GM12892 (cell line): ENCODE results near the gene NF1. TPM values are rescaled to one million over a fixed set of nuclear protein-coding genes. Genes with fewer than 3 reads are reported as not detected.
"Not testable (repeated sequence)": the region's sequence is repeated elsewhere in the genome, so short reads cannot be mapped to it uniquely, and the experiment has no call there.

Experiments
- DNase-seq: peaks from one replicate; pipeline ENCODE4 v3.0.0; 2011; ENCODE audit not compliant: insufficient read length
- FAIRE-seq: peaks from 2 replicates; lab custom pipeline; 2011; peaks lifted over from hg19 to GRCh38; lab: Jason Lieb, UNC
- POLR2A ChIP-seq: IDR thresholded peaks from 2 replicates; pipeline ENCODE4 v1.6.1; 2011; ENCODE audit warnings: low read depth, low read length, control low read depth
- POLR2AphosphoS5 ChIP-seq: IDR thresholded peaks from 2 replicates; pipeline ENCODE4 v1.6.1; 2011; ENCODE audit warnings: low read depth, low read length, control low read depth
- TAF1 ChIP-seq: IDR thresholded peaks from 2 replicates; pipeline ENCODE4 v1.6.1; 2011; ENCODE audit warnings: low read depth, mild to moderate bottlenecking, control low read depth, low read length, borderline replicate concordance
- polyA plus RNA-seq: library from polyadenylated mRNA; unstranded; fragments of >200 nt; gene quantifications from one replicate; pipeline ENCODE4 v1.2.1, GENCODE V29; 2012; ENCODE audit warnings: missing spikeins, inconsistent platforms; ENCODE audit not compliant: missing spikeins

The NF1 gene
- polyA plus RNA-seq: 15.8 TPM

GRCh38 chr17:31094600-31095235 lies at the start of gene NF1:
NF1 (plus strand) TSS chr17:31094977; CDS start chr17:31095310, 333 bp downstream.
- FAIRE-seq (peak; percentile 97), DNase-seq (peak; percentile 97)
- TF ChIP-seq POLR2AphosphoS5: peak; percentile 41; the same call in 1 of the 2 replicates
- TF ChIP-seq POLR2A: 0 out of 2 replicates have a peak, but pooled peaks have one; percentile 41
- TF ChIP-seq TAF1: peak; percentile 91

- not testable (repeated sequence) for DNase-seq, FAIRE-seq
These were observed 47.8 kb upstream of the NF1 start for GRCh38 chr17:31046856-31047425.

- FAIRE-seq (no peak), DNase-seq (no peak)
- TF ChIP-seq POLR2AphosphoS5: no peak
- TF ChIP-seq TAF1: no peak
- TF ChIP-seq POLR2A: no peak
These were observed 46.6 kb upstream of the NF1 start for GRCh38 chr17:31048142-31048541.

GRCh38 chr17:31048780-31049179 lies 46.0 kb upstream of the NF1 start:
- DNase-seq (no peak), FAIRE-seq (no peak)
- TF ChIP-seq POLR2AphosphoS5 (no peak), POLR2A (no peak), TAF1 (no peak)

GRCh38 chr17:31050948-31051347 lies 43.8 kb upstream of the NF1 start:
- no peak for FAIRE-seq
- TF ChIP-seq POLR2AphosphoS5 (no peak), TAF1 (no peak), POLR2A (no peak)
- DNase-seq: no peak

- TF ChIP-seq POLR2A (no peak), TAF1 (no peak), POLR2AphosphoS5 (no peak)
- DNase-seq (no peak), FAIRE-seq (no peak)
These were observed 43.3 kb upstream of the NF1 start for GRCh38 chr17:31051506-31051905.

GRCh38 chr17:31052187-31052889 lies 42.4 kb upstream of the NF1 start:
- FAIRE-seq: no peak
- DNase-seq: no peak

GRCh38 chr17:31053071-31053470 lies 41.7 kb upstream of the NF1 start:
- TF ChIP-seq POLR2AphosphoS5: no peak
- no peak for TF ChIP-seq POLR2A
- FAIRE-seq (no peak), DNase-seq (no peak)

More at GRCh38 chr17:31052187-31052889, 42.4 kb upstream of the NF1 start:
- no peak for TF ChIP-seq TAF1
- TF ChIP-seq POLR2A: no peak
- no peak for TF ChIP-seq POLR2AphosphoS5

- no peak for FAIRE-seq
- TF ChIP-seq POLR2A: no peak
- no peak for TF ChIP-seq POLR2AphosphoS5
- no peak for TF ChIP-seq TAF1
These were observed 40.0 kb upstream of the NF1 start for GRCh38 chr17:31054761-31055160.

GRCh38 chr17:31058976-31059375 lies 35.8 kb upstream of the NF1 start:
- FAIRE-seq: no peak
- TF ChIP-seq POLR2A (no peak), TAF1 (no peak)
- DNase-seq: no peak

More at GRCh38 chr17:31054761-31055160, 40.0 kb upstream of the NF1 start:
- no peak for DNase-seq

GRCh38 chr17:31060791-31061550 lies 33.8 kb upstream of the NF1 start:
- TF ChIP-seq POLR2A (no peak), POLR2AphosphoS5 (no peak), TAF1 (no peak)

GRCh38 chr17:31061678-31062077 lies 33.1 kb upstream of the NF1 start:
- FAIRE-seq (peak; percentile 27), DNase-seq (no peak)
- no peak for TF ChIP-seq POLR2A
- TF ChIP-seq TAF1: no peak
- TF ChIP-seq POLR2AphosphoS5: no peak

More at GRCh38 chr17:31060791-31061550, 33.8 kb upstream of the NF1 start:
- peak; percentile 88 for FAIRE-seq
- no peak for DNase-seq
